GM12864 (cell line): ENCODE data around the gene AP1M2.
A peak's percentile ranks its signal among the peaks of the same experiment; 100 is the strongest.
"Not testable (repeated sequence)": the region's sequence is repeated elsewhere in the genome, so short reads cannot be mapped to it uniquely, and the experiment has no call there.

Experiments used
- DNase-seq: peaks from one replicate; pipeline ENCODE4 v3.0.0-alpha.2; 2011; ENCODE audit warnings: low read depth
- H3K4me3 ChIP-seq: 2 replicates; pipeline ENCODE4 v1.5.1; 2011; ENCODE audit warnings: mild to moderate bottlenecking, low read depth, low read length, control low read depth
- CTCF ChIP-seq: IDR thresholded peaks from 2 replicates; pipeline ENCODE4 v1.5.1; 2011; ENCODE audit warnings: low read depth, mild to moderate bottlenecking, moderate library complexity, low read length, control low read depth, inconsistent platforms; ENCODE audit errors: missing control alignments

AP1M2 gene

GRCh38 chr19:10554760-10555609, 32.1 kb downstream of the AP1M2 start:
- H3K4me3 ChIP-seq = no peak overlapping the region
- DNase-seq = no peak
- TF ChIP-seq CTCF = peak; percentile 23

- no peak for TF ChIP-seq CTCF
- no peak overlapping the region for H3K4me3 ChIP-seq
- DNase-seq = no peak
These were observed 33.1 kb downstream of the AP1M2 start for GRCh38 chr19:10553943-10554381.

- no peak for TF ChIP-seq CTCF
- no peak overlapping the region for H3K4me3 ChIP-seq
- DNase-seq = no peak
These were observed 33.9 kb downstream of the AP1M2 start for GRCh38 chr19:10553087-10553667.

- DNase-seq = no peak
These were observed 34.5 kb downstream of the AP1M2 start for GRCh38 chr19:10552510-10553053.

GRCh38 chr19:10551698-10552301, 35.3 kb downstream of the AP1M2 start:
- TF ChIP-seq CTCF = peak; percentile 14
- DNase-seq = no peak
- H3K4me3 ChIP-seq = no peak overlapping the region

More at GRCh38 chr19:10552510-10553053, 34.5 kb downstream of the AP1M2 start:
- TF ChIP-seq CTCF = no peak
- H3K4me3 ChIP-seq = no peak overlapping the region

GRCh38 chr19:10551006-10551405, 36.1 kb downstream of the AP1M2 start:
- H3K4me3 ChIP-seq, DNase-seq: not testable (repeated sequence)

- H3K4me3 ChIP-seq = no peak overlapping the region
- no peak for TF ChIP-seq CTCF
- no peak for DNase-seq
These were observed 36.8 kb downstream of the AP1M2 start for GRCh38 chr19:10550336-10550735.
